OCI-LY7 (cell line): ENCODE results near the gene MIER1. TPM values are rescaled to one million over a fixed set of nuclear protein-coding genes. Genes with fewer than 3 reads are reported as not detected.

ENCODE experiments used
- BruUV-seq: library from RNA; stranded (reverse); fragments of 400-500 nt; replicated peaks from 2 replicates; lab custom pipeline; 2021; lab: Mats Ljungman, UMichigan
- CTCF ChIA-PET: fragments of 300-600 bp; sonication (Branson Sonifier 250); formaldehyde crosslinking; loops from one replicate; lab custom pipeline; 2022; ENCODE audit warnings: antibody characterized with exemption; ENCODE audit not compliant: unreplicated experiment; lab: Charles Lee
- POLR2A ChIA-PET: fragments of 300-600 bp; sonication (Branson Sonifier 250); formaldehyde crosslinking; loops from one replicate; lab custom pipeline; 2022; ENCODE audit warnings: antibody characterized with exemption; lab: Charles Lee
- DNase-seq: peaks from one replicate; pipeline ENCODE4 v3.0.0-alpha.2; 2015; ENCODE audit warnings: low spot score
- H2AFZ ChIP-seq: fragments of 200-600 bp; sonication (generic), shearing (Covaris generic); 2 replicates; pipeline ENCODE4 v1.6.1; 2014; ENCODE audit warnings: mild to moderate bottlenecking, antibody characterized with exemption, low read length, moderate library complexity
- H3K27ac ChIP-seq: fragments of 200-600 bp; sonication (generic); 2 replicates; pipeline ENCODE4 v1.5.1; 2014; ENCODE audit warnings: mixed run types, low read depth, mild to moderate bottlenecking, moderate library complexity, low read length, inconsistent platforms; ENCODE audit not compliant: poor library complexity, severe bottlenecking
- H3K36me3 ChIP-seq: fragments of 200-600 bp; sonication (generic); 2 replicates; pipeline ENCODE4 v1.6.1; 2014; ENCODE audit warnings: mild to moderate bottlenecking, antibody characterized with exemption, low read length, moderate library complexity, mixed read lengths; ENCODE audit not compliant: insufficient read depth
- H3K4me1 ChIP-seq: fragments of 200-600 bp; sonication (generic); 2 replicates; pipeline ENCODE4 v1.5.1; 2014; ENCODE audit warnings: mild to moderate bottlenecking, low read length; ENCODE audit not compliant: insufficient read depth, poor library complexity, severe bottlenecking
- H3K4me2 ChIP-seq: fragments of 200-600 bp; sonication (generic); 2 replicates; pipeline ENCODE4 v1.6.1; 2014; ENCODE audit warnings: mild to moderate bottlenecking, low read length
- H3K4me3 ChIP-seq: fragments of 200-600 bp; sonication (generic); 2 replicates; pipeline ENCODE4 v1.5.1; 2014; ENCODE audit warnings: mild to moderate bottlenecking, low read depth, low read length; ENCODE audit not compliant: poor library complexity, severe bottlenecking
- H3K79me2 ChIP-seq: fragments of 200-600 bp; sonication (generic); 2 replicates; pipeline ENCODE4 v1.6.1; 2016; ENCODE audit warnings: low read depth, mild to moderate bottlenecking, low read length, moderate library complexity, mixed read lengths; ENCODE audit not compliant: insufficient read depth
- H3K9me2 ChIP-seq: fragments of 200-600 bp; sonication (generic); 2 replicates; pipeline ENCODE4 v1.6.1; 2016; ENCODE audit warnings: mild to moderate bottlenecking, low read length, mixed read lengths; ENCODE audit not compliant: insufficient read depth
- H3K9me3 ChIP-seq: fragments of 200-600 bp; sonication (generic); 2 replicates; pipeline ENCODE4 v1.6.1; 2014; ENCODE audit warnings: mild to moderate bottlenecking, mixed run types, low read length, mixed read lengths
- H4K20me1 ChIP-seq: fragments of 200-600 bp; sonication (generic); 2 replicates; pipeline ENCODE4 v1.6.1; 2014; ENCODE audit warnings: mild to moderate bottlenecking, antibody characterized with exemption, low read length, moderate library complexity, mixed read lengths; ENCODE audit not compliant: insufficient read depth
- EZH2phosphoT487 ChIP-seq: fragments of 200-600 bp; sonication (generic); IDR thresholded peaks from 2 replicates; pipeline ENCODE4 v1.6.1; 2018; ENCODE audit warnings: low read depth, borderline replicate concordance, mild to moderate bottlenecking, mixed run types, antibody characterized with exemption, low read length, moderate library complexity, mixed read lengths
- intact Hi-C: fragments of 100-400 bp; cut with micrococcal nuclease; formaldehyde crosslinking; loops from one replicate; pipeline ENCODE4 v1.10.0; 2022; ENCODE audit not compliant: unreplicated experiment
- total RNA-seq, 2 experiments: library from RNA; depleted of rRNA in 1 of 2; stranded (reverse); fragments of >200 nt in 1 of 2; shearing (Covaris generic) in 1 of 2; gene quantifications; 2 replicates each; pipeline ENCODE4 v1.2.3, GENCODE V29; 2014 to 2022
- TF ChIP-seq, protein P1 (sequence below): fragments of 200-600 bp; sonication (generic); conservative IDR thresholded peaks from 2 replicates; pipeline ENCODE4 v1.5.1; 2014; ENCODE audit warnings: mild to moderate bottlenecking, antibody characterized with exemption, low read length, moderate library complexity, mixed read lengths

MIER1 gene
- total RNA-seq, 2 experiments from 2014 or later, result 24.4 to 45.9 TPM

DNA sequence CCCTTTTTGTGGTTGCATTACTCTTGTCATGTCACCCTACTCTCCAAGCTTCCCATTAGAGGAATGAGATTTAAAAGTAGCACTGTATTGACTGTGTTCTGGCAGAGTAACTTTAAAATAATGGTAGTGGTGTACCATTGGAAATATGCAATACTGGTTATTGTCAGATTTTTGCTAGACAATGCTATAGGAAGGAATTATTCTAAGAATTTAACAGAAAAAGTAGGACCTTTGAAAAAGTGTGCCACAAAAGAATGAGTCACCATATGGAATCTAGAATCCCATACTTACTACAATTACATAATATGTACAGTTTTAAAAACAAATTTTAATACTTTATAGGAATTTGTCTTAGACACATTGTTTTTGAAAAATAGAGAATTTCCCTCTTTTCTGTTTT, 13.8 kb downstream of the MIER1 start:
- Histone ChIP-seq H2AFZ (no peak overlapping the region), H3K4me3 (no peak overlapping the region), H3K9me3 (peaks cover 10% of the 10 kb centered on the region; the same call in 1 of the 2 replicates), H3K4me1 (peaks cover 28% of the 10 kb centered on the region), H4K20me1 (peaks cover 24% of the 10 kb centered on the region; the same call in 1 of the 2 replicates), H3K4me2 (no peak overlapping the region), H3K9me2 (no peaks in the 10 kb centered on the region), H3K27ac (no peak overlapping the region), H3K79me2 (peaks cover 100% of the 10 kb centered on the region), H3K36me3 (peaks cover 95% of the 10 kb centered on the region)
- DNase-seq, result no peak
- ChIA-PET CTCF (no interaction called here), POLR2A (interaction anchor here (0.9 to 1.3 kb wide), 6 partner anchors 10 to 42 kb away, joined by 3 to 7 read pairs (median 3); partner anchors contain the start of genes DNAI4 and MIER1)
- no TSS peak for BruUV-seq
- intact Hi-C loops, result no loop called here
- TF ChIP-seq, protein P1, sequence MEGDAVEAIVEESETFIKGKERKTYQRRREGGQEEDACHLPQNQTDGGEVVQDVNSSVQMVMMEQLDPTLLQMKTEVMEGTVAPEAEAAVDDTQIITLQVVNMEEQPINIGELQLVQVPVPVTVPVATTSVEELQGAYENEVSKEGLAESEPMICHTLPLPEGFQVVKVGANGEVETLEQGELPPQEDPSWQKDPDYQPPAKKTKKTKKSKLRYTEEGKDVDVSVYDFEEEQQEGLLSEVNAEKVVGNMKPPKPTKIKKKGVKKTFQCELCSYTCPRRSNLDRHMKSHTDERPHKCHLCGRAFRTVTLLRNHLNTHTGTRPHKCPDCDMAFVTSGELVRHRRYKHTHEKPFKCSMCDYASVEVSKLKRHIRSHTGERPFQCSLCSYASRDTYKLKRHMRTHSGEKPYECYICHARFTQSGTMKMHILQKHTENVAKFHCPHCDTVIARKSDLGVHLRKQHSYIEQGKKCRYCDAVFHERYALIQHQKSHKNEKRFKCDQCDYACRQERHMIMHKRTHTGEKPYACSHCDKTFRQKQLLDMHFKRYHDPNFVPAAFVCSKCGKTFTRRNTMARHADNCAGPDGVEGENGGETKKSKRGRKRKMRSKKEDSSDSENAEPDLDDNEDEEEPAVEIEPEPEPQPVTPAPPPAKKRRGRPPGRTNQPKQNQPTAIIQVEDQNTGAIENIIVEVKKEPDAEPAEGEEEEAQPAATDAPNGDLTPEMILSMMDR, result no peak
- TF ChIP-seq EZH2phosphoT487, result no peak

DNA sequence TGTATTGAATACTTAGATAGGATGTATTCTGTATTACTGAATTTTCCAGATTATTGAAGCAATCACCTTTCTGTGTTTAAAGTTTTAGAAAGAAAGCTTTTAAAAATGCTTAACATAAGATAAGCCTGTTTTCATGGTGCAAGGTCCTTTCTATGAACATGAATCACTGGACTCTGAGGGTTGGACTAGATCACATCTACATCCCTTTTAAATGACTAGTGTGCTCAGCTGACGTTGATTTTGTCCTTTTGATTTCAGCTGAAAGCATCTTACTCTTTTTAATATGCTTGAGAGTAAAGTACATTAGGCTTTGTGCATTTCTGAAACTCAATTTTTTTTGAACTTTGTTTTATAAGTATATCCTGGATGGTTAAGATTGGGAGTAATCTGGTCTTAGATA, 16.2 kb downstream of the MIER1 start:
- DNase-seq, result no peak
- H3K4me2 ChIP-seq, result no peak overlapping the region
- H4K20me1 ChIP-seq, result 0 out of 2 replicates have a peak, but pooled peaks cover 9% of the 10 kb centered on the region
- peaks cover 99% of the 10 kb centered on the region for H3K79me2 ChIP-seq
- no peaks in the 10 kb centered on the region for H3K9me3 ChIP-seq
- TF ChIP-seq, protein P1, result no peak
- no peak for TF ChIP-seq EZH2phosphoT487
- H3K4me3 ChIP-seq, result no peak overlapping the region
- no peak overlapping the region for H3K27ac ChIP-seq
- H3K9me2 ChIP-seq, result no peaks in the 10 kb centered on the region
- intact Hi-C loops, result no loop called here
- ChIA-PET POLR2A (interaction anchor here (0.7 kb wide), 1 partner anchor 28 kb away, joined by 3 read pairs; no protein-coding TSS in a partner anchor), CTCF (no interaction called here)
- BruUV-seq, result no TSS peak
- no peak overlapping the region for H2AFZ ChIP-seq
- peaks cover 94% of the 10 kb centered on the region for H3K36me3 ChIP-seq
- H3K4me1 ChIP-seq, result peaks cover 12% of the 10 kb centered on the region

GRCh38 chr1:66943361-66943969, 18.7 kb downstream of the MIER1 start:
- ChIA-PET CTCF (no interaction called here), POLR2A (interaction anchor here (0.9 to 1.1 kb wide), 3 partner anchors 14 to 38 kb away, joined by 3 to 4 read pairs (median 3); no protein-coding TSS in a partner anchor)
- TF ChIP-seq, protein P1, result no peak
- no peak for TF ChIP-seq EZH2phosphoT487
- DNase-seq, result no peak
- H2AFZ ChIP-seq, result no peak overlapping the region
- peaks cover 89% of the 10 kb centered on the region for H3K79me2 ChIP-seq
- H3K36me3 ChIP-seq, result peaks cover 97% of the 10 kb centered on the region
- intact Hi-C loops, result no loop called here
- 0 out of 2 replicates have a peak, but pooled peaks cover 9% of the 10 kb centered on the region for H4K20me1 ChIP-seq
- no TSS peak for BruUV-seq
- no peaks in the 10 kb centered on the region for H3K9me3 ChIP-seq
- H3K4me1 ChIP-seq, result peaks cover 7% of the 10 kb centered on the region
- no peak overlapping the region for H3K27ac ChIP-seq
- no peak overlapping the region for H3K4me3 ChIP-seq
- H3K9me2 ChIP-seq, result no peaks in the 10 kb centered on the region
- no peak overlapping the region for H3K4me2 ChIP-seq
